Cardiac fibroblast (primary cell): ENCODE measurements around the gene VPS18.

Experiments used
- DNase-seq, 2 donors: peaks; one replicate each; pipeline versions ENCODE4 v3.0.0 to v3.0.0-alpha.2; 2010; ENCODE audit warnings: low read depth in 2 of 2
- H3K4me3 ChIP-seq, 2 donors: replicated peaks in 1 of 2; 1 replicate in 1 of 2; 2 replicates in 1 of 2; pipeline ENCODE4 v1.5.1; 2011; ENCODE audit warnings: low read depth in 2 of 2, low read length in 2 of 2, mild to moderate bottlenecking in 2 of 2, moderate library complexity in 1 of 2
- TF ChIP-seq, protein P1 (sequence below): IDR thresholded peaks from one replicate; pipeline ENCODE4 v1.5.1; 2011; ENCODE audit warnings: low read depth, mild to moderate bottlenecking, low read length, inconsistent platforms

VPS18 gene

GRCh38 chr15:40900256-40901052 is 6.2 kb downstream of the VPS18 start:
- TF ChIP-seq, protein P1, sequence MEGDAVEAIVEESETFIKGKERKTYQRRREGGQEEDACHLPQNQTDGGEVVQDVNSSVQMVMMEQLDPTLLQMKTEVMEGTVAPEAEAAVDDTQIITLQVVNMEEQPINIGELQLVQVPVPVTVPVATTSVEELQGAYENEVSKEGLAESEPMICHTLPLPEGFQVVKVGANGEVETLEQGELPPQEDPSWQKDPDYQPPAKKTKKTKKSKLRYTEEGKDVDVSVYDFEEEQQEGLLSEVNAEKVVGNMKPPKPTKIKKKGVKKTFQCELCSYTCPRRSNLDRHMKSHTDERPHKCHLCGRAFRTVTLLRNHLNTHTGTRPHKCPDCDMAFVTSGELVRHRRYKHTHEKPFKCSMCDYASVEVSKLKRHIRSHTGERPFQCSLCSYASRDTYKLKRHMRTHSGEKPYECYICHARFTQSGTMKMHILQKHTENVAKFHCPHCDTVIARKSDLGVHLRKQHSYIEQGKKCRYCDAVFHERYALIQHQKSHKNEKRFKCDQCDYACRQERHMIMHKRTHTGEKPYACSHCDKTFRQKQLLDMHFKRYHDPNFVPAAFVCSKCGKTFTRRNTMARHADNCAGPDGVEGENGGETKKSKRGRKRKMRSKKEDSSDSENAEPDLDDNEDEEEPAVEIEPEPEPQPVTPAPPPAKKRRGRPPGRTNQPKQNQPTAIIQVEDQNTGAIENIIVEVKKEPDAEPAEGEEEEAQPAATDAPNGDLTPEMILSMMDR = no peak
- H3K4me3 ChIP-seq = no peak overlapping the region
- no peak for DNase-seq

DNA sequence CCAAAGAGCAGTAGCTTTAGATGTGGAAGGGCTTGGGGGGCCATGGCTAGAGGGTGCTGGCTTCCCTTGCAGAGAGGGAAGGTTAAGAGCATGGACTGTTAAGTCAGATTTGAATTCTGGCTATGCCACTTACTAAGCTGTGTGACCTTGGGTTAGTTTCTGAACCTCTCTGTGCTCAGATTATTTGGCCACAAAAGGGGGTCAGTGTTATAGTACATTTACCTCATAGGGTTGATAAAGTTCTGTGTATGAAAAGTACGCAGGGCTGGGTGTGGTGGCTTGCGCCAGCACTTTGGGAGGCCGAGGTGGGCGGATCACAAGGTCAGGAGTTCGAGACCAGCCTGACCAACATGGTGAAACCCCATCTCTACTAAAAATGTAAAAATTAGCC is 6.8 kb downstream of the VPS18 start:
- DNase-seq = no peak
- TF ChIP-seq, protein P1 = no peak
- no peak overlapping the region for H3K4me3 ChIP-seq

GRCh38 chr15:40902605-40903561 is 8.6 kb downstream of the VPS18 start:
- DNase-seq = peak; percentile 28 to 33
- no peak overlapping the region for H3K4me3 ChIP-seq
- TF ChIP-seq, protein P1 = no peak

DNA sequence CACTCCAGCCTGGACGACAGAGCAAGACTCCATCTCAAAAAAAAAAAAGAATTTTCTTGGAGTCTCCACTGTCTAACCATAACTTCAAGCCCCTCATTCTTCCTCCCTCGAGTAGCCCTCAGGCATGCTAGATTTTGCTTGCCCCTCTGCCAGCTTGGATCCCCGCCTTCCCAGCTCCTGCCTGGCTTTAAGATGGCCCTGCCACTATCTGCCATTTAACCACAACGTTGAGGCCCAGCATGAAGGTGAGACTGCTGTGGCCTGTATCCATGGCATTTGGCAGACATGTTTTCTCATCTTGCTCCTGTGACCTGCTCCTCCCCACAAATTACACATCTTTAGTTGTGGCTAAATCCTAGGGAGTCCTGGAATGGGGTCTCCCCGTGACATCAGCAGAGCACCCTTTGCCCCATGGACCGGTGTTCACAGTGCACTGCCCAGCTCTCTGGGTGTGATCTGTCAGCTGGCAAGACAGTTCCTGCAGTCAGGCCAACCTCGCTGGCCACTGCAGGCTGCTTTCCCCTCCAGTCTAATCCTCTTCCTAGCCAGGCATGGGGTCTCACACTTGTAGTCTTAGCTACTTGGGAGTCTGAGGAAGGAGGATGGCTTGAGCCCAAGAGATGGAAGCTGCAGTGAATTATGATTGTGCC is 10.4 kb downstream of the VPS18 start:
- DNase-seq = no peak
- no peak overlapping the region for H3K4me3 ChIP-seq
- TF ChIP-seq, protein P1 = no peak

- H3K4me3 ChIP-seq = peak overlapping the region; percentile 40 to 43
- TF ChIP-seq, protein P1 = peak; percentile 66
- DNase-seq = peak; percentile 89 to 97
These were observed 12.1 kb downstream of the VPS18 start for GRCh38 chr15:40906091-40906990.
